ENCODE data around the gene GPS2. TPM values are rescaled to one million over a fixed set of nuclear protein-coding genes. Genes with fewer than 3 reads are reported as not detected.
A peak's percentile ranks its signal among the peaks of the same experiment; 100 is the strongest.
"Not testable (repeated sequence)": the region's sequence is repeated elsewhere in the genome, so short reads cannot be mapped to it uniquely, and the experiment has no call there.

Gene GPS2
- 84.3 and 91.6 TPM in 2 replicates for total RNA-seq (2014; rRNA removed; shearing (Covaris generic))

GRCh38 chr17:7314719-7315569 is at the start of gene GPS2:
TSS of gene GPS2 (minus strand) at chr17:7315360. CDS start at chr17:7315052, 308 bp downstream.
- DNase-seq (ENCODE audit: low read depth) = peak; percentile 95

GRCh38 chr17:7363311-7363710 is 48.2 kb upstream of the GPS2 start:
- DNase-seq (ENCODE audit: low read depth) = peak; percentile 63

GRCh38 chr17:7361906-7362305 is 46.7 kb upstream of the GPS2 start:
- DNase-seq (ENCODE audit: low read depth) = no peak

GRCh38 chr17:7357381-7357780 is 42.2 kb upstream of the GPS2 start:
- no peak for DNase-seq (ENCODE audit: low read depth)

DNA sequence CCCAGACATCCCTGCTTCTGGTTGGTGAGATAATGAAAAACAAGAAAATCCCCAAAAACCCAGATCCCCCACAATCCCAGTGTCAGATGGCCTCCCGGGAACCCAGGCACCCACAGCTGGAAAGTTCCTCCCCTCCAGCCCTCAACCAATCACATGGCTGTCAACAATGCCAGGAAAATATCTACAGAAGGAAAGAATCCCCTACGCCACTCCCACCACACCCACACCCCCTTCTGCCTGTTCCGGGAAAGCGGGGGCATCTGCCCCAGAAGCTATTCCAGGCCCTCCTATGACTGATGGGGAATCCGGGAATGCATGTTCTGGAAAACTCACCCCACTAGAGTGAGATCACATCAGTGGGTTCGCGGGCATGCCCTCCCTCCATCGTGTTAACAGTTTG is 41.6 kb upstream of the GPS2 start:
- no peak for DNase-seq (ENCODE audit: low read depth)

DNA sequence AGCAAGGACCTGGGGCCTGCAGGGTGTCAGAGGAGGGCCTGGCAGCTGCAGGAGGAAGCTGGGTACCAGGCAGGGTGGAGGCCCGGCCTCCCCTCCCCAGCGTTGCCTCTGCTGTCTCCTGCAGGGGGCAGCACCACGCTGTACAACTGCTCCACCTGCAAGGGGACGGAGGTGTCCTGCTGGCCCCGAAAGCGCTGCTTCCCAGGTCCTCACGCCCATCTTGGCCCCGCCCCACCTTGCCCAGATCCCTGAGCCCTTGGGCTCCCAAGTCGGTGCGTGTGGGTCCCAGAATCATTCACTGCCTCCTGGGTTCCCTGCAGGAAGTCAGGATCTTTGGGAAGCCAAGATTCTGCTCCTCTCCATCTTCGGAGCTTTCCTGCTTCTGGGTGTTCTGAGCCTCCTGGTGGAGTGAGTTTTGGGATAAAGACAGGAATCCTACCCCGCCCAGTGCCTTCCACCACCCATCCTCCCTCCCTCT is 41.0 kb upstream of the GPS2 start:
- peak; percentile 86 for DNase-seq (ENCODE audit: low read depth)

DNA sequence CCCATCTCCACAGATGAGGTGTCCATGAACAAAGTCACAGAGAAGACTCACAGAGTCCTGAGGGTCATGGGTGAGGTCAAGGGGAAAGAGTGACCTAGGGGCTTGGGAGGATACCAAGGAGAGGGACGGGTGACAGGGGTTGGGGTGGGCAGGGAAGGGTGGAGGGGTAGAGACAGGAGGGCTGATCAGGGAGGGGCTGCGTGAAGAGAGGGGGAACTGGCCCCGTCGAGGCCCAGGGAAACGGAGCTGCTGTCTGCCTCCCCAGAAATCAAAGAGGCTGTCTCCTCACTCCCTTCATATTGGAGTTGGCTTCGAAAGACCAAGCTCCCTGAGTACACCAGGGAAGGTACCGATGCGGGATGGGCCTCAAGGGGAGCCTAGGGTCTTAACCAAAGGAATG is 40.4 kb upstream of the GPS2 start:
- no peak for DNase-seq (ENCODE audit: low read depth)

DNA sequence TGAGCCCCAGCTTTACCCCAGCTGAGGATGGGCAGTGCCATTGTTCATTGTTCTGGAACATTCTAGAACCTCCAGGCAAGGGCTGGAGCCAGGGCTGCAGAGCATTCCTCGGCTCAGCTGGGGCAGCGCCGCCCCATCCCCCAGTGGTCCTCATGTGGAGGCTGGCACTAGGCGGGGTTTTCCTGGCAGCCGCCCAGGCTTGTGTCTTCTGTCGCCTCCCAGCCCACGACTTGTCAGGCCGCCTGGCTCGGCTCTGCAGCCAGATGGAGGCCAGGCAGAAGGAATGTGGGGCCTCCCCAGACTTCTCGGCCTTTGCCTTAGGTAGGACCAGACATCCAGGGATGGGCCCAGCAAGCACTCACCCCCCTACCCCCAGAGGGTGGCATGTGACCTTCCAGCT is 39.9 kb upstream of the GPS2 start, which contains the start of gene TMEM95:
Gene TMEM95, plus strand, starts transcription at position 104 of the 400 bp plus-strand sequence. Its CDS starts 49 bp downstream, at position 153.
- no peak for DNase-seq (ENCODE audit: low read depth)

- peak; percentile 38 for DNase-seq (ENCODE audit: low read depth)
Measured at GRCh38 chr17:7354262-7354843, 39.2 kb upstream of the GPS2 start.

DNA sequence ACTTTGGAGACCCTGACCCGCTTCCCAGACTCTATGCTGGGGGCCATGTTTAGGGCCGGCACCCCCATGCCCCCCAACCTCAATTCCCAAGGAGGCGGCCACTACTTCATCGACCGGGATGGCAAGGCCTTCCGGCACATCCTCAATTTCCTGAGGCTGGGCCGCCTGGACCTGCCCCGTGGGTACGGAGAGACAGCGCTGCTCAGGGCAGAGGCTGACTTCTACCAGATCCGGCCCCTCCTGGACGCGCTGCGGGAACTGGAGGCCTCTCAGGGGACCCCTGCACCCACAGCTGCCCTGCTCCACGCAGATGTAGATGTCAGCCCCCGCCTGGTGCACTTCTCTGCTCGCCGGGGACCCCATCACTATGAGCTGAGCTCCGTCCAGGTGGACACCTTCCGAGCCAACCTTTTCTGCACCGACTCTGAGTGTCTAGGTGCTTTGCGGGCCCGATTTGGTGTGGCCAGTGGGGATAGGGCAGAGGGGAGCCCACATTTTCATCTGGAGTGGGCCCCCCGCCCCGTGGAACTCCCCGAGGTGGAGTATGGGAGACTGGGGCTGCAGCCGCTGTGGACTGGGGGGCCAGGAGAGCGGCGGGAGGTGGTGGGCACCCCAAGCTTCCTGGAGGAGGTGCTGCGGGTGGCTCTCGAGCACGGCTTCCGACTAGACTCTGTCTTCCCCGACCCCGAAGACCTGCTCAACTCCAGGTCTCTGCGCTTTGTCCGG is 37.9 kb upstream of the GPS2 start:
- no peak for DNase-seq (ENCODE audit: low read depth)

- DNase-seq (ENCODE audit: low read depth) = no peak
Measured at GRCh38 chr17:7352503-7352889, 37.3 kb upstream of the GPS2 start.

DNA sequence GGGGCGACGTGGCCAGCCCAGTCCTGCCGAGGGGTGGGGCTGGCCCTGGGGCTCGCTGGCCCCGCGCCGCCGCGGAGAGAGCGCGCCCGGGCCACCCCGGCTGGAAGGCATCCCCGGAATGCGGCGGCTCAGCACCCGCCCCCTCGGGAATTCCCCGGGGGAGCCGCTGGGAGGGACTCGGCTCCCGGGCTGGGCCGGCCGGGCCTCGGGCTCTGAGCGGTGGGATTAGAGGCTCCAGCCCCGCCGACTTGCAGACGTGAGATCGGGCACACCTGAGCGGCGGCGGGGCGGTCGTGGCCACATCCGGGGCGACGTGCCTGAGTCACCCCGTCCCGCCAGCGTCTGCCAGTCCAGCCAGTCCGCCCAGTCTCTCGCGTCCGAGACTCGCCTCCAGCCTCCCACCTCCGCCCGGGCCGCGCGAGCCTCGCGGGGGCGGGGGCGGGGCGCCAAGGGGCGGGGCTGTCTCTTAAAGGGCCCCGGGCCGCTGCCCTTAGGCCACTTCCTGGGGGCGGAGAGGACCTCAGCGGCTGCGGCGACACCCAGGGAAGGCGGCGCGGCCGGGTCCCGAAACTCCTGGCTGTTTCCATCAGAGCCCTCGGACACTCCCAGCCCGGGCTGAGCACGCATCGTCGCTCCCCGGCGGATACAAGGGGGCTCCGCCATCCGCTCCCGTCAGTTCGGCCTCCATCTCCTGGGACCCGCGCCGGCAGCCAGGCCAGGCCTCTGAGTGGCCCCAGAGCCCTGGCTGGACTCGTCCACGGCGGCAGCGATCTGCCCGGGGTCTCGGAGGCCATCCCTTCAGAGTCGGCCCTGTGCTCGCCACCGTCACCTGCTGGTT is 36.7 kb upstream of the GPS2 start, which contains the start of gene KCTD11:
Gene KCTD11, plus strand, starts transcription at position 498 of the 838 bp plus-strand sequence.
- DNase-seq (ENCODE audit: low read depth) = peak; percentile 95

- no peak for DNase-seq (ENCODE audit: low read depth)
Measured at GRCh38 chr17:7348478-7349242, 33.5 kb upstream of the GPS2 start.

- DNase-seq (ENCODE audit: low read depth) = no peak
Measured at GRCh38 chr17:7347630-7348477, 32.7 kb upstream of the GPS2 start.

- DNase-seq (ENCODE audit: low read depth) = no peak
Measured at GRCh38 chr17:7346761-7347614, 31.8 kb upstream of the GPS2 start.

- DNase-seq (ENCODE audit: low read depth) = no peak
Measured at GRCh38 chr17:7343250-7343649, 28.1 kb upstream of the GPS2 start.

- DNase-seq (ENCODE audit: low read depth) = no peak
Measured at GRCh38 chr17:7341842-7342241, 26.7 kb upstream of the GPS2 start.

DNA sequence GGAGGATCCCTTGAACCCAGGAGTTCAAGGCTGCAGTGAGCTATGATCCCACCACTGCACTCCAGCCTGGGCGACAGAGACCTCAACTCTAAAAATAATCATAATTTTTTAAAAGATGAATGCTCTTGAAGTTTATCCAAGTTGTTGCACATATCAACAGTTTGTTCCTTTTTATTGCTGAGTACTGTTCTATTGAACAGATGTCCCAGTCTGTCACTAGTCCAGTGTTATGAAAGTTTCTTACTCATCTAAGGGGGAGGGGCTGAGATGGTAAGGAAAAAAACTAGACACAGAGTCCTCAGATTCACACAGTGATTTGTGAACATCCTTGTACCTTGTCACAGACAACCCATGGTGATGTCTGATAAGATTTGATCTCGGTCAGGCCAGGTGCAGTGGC is 25.0 kb upstream of the GPS2 start:
- DNase-seq (ENCODE audit: low read depth) = no peak

- not testable (repeated sequence) for DNase-seq (ENCODE audit: low read depth)
Measured at GRCh38 chr17:7337600-7337999, 22.4 kb upstream of the GPS2 start.

Measured in Daoy (cell line).